DMS 273 (cell line): ENCODE results near the gene SLC39A11.
A peak's percentile ranks its signal among the peaks of the same experiment; 100 is the strongest.
"Not testable (repeated sequence)": the region's sequence is repeated elsewhere in the genome, so short reads cannot be mapped to it uniquely, and the experiment has no call there.

ENCODE experiments used
- DNase-seq: peaks from one replicate; lab custom pipeline; 2025; ENCODE audit not compliant: unreplicated experiment; lab: John Stamatoyannopoulos, UW

Gene SLC39A11

DNA sequence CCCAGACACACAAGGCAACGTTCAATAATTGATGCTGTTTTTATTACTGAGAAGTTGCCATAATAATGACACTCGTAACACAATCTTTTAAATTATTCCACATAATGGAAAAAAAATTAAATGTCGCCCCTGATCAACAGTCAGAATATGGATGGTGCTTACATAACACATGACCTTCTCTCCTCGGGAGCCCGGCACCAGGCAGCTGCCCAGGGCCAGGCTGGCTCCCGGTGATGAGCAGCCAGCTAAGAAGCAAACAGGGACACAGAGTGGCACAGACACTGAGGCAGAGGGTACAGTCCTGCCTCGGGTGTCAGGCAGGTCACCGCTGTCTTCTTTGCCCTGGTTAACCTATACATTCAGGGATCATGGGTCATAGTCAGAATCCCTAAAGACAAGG, 137.9 kb downstream of the SLC39A11 start:
- no peak for DNase-seq

DNA sequence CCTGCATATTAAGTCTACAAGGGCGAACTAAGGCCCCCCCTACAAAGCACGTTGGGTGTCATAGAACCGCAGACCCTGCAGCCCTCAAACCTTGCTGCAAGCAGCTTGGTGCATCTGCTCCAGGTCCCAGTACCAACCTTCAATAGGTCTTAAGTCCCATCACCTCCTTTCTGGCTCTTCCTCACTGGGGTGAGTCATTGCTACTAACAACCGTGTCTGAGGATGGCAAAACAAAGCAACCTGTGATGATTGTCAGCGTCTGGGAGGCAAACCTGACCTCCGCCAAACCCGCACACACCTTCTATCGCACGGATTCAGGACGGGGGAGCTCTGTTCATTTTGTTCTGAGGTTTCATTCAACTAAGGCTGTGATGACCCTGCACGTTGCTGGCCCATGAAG, 138.9 kb downstream of the SLC39A11 start:
- DNase-seq, result no peak

DNA sequence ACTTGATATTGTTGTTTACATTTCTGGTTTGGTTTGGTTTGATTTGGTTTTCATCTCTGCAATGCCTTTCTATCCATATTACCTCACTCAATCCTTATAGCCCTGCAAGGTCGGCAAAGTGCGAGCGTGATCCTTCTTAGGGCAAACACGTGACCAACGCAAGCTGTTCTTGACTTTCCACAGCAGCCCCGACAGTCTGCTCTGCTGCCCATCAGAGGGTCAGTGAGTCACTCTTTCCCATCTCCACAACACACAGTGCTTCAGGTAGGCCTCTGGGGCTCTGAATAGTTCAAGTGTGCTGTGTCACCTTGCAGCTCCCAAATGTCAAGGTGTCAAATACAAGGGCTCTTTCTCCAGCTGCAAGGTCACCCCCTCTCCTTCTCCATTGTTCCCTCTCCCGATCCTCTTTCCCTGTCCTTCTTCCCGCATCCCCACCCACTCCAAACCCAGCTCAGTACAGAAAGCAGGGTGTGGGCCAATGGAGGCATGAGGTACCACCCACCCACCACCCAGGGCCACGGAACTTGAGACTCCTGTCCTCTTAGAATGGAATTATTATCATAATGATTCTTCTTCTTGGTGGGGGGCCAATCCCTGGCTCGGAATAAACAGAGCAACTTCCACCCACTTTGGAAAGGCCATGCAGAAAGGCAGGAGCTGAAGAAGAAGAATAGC, 139.7 kb downstream of the SLC39A11 start:
- DNase-seq, result peak; percentile 78

GRCh38 chr17:72952220-72952619, 140.3 kb downstream of the SLC39A11 start:
- peak; percentile 88 for DNase-seq

DNA sequence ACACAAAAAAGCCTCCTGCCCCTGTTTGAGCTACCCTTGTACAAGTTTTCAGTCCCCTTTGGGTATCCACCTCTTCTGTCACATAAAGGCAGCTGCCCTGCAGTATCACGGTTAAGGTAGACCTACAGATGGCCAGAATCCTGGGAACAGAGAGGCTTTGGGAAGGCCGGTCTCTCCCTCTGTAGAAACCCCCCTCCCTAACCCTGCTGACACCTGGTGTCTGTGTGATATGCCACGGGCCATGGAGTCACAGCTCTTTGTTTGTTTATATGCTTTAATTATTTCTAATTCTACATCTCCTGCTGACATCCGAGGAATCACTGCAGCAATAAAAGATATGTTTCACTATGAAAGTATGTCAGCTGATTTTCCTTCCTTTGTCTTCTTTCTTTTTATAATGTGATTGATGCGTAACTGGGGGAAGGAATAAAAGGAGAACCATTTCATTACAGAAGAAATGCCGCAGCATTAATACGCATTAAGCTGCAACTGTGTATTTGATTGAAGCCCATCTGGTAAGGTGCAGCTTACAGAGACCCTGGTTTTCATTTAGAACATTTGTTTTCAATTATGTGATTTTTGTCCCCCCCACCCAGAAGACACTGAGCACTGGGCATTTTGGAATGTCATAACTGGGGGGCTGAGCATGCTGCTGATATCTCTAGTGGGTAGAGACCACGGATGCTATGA, 142.1 kb downstream of the SLC39A11 start:
- DNase-seq, result peak; percentile 66

GRCh38 chr17:72948115-72948514, 144.4 kb downstream of the SLC39A11 start:
- no peak for DNase-seq

DNA sequence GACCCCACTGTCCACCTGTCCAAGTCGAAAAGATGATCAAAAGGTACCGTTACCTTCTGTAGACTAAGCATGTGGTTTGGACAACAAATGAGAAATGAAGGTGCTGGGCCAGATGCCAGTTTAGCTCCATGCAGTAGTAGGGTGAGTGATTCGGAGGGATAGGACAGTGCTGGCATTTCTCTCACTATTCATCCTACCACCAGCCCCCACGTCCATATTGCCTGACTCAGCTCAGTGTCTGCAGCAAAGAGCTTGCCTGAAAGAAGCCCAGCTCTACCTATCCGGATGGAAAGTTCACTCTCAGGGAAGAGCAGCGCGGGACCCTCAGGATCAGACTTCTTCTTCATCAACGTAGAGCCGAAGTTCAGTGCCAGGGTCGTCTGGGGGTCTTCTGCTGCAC, 145.0 kb downstream of the SLC39A11 start:
- DNase-seq, result no peak

- no peak for DNase-seq
Measured at GRCh38 chr17:72946696-72947095, 145.8 kb downstream of the SLC39A11 start.

GRCh38 chr17:72946156-72946555, 146.3 kb downstream of the SLC39A11 start:
- DNase-seq, result no peak

DNA sequence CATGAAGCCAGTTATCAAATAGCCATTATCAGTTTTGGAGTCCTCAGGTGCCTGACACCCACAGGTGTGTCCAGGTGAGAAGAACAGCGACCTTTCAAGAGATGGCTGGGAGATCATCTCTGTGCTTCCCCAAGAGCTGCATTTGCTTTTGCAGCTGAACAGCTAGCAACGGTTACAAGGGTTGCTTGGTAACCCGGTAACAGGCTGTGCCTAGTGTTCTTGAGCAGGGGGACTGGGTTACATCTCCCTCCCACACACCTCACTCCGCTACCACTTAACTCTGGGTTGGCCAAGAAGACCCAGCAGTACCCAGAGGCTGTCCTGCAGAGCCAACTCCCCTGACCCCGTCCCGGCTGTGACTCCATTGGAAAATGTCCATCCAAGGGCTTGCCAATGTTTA, 147.0 kb downstream of the SLC39A11 start:
- DNase-seq, result no peak

GRCh38 chr17:72943826-72944689, 148.4 kb downstream of the SLC39A11 start:
- peak; percentile 45 for DNase-seq

DNA sequence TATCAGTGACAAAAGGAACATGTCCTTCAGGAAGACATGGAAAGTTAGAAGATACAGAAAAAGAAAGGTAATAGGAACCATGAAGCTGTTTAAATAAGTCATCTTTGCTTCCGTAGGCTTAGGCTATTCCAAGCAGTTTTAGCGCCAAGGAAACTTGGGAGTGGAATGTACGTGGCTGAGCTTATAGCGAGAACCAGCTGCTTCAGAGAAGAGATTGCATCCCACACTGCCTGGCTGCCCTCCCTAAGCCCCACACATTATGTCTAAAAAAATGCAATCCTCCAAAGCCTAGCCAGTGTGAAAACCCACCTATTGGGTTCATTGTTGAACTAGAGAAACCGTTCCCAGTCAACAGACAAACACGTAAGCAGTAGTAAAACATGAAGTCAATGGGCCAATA, 149.9 kb downstream of the SLC39A11 start:
- DNase-seq, result no peak

DNA sequence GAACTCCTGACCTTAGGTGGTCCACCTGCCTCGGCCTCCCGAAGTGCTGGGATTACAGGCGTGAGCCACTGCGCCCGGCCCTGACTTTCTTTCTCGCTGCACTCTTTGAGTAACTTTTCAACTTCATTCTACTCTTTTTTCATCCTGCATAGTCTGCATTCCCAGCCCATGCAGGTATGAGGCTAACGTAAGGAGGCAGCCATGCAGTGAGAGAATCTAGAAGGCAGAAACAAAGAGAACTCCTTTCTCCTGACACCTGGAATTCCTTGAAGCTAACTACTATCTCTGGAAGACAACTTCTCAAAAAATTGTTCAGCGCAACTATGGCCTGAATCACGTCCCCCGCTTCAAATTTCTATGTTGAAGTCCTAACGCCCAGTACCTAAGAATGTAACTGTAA, 152.0 kb downstream of the SLC39A11 start:
- DNase-seq, result no peak

DNA sequence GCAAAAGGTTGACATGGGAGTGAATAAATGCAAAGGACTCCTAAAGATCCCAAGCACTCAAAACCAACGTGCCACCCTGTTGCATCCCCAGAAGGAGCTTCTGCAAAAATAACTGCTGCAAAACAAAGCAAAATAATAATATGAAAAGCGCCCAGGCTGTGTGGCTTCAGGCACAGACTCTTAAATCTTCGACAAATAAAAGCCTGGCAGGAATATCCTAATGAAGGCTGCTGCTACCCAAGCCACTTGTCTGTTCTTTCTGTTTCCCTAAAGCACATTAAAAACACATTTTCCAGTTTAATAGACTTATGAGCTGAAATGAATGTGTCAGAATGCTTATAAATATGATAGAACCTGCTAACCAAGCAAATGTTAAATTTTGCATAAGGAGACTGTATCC, 154.0 kb downstream of the SLC39A11 start:
- no peak for DNase-seq

GRCh38 chr17:72937707-72938106, 154.8 kb downstream of the SLC39A11 start:
- DNase-seq, result no peak

GRCh38 chr17:72937254-72937653, 155.2 kb downstream of the SLC39A11 start:
- not testable (repeated sequence) for DNase-seq

DNA sequence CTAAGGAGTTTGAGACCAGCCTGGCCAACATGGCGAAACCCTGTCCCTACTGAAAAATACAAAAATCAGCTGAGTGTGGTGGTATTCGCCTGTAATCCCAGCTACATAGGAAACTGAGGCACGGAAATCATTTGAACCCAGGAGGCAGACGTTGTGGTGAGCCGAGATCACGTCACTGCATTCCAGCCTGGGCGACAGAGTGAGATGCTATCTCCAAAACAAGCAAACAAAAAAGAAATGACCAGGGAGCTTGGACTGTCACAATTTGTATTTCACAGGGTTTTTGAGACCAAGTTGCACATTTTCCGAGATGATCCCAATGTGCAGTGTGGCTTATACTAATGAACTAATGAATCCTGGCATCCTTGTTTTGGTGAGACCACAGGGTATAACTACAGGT, 156.5 kb downstream of the SLC39A11 start:
- DNase-seq, result no peak

DNA sequence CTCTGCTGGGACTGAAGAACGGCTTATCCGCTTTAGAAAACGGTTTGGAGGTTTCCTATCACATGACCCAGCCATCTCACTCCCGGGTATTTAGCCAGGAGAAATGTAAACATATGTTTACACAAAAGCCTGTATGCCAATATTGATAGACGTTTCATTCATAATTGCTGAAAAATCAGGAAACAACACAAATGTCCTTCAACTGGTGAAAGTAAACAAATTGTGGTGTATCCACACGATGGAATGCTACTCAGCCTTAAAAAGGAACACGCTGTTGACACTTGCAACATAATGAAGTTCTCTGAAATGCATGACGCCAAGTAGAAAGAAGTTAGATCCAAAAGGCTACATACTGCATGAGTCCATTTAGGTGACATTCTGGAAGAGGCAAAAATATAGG, 157.6 kb downstream of the SLC39A11 start:
- no peak for DNase-seq

GRCh38 chr17:72931635-72932034, 160.9 kb downstream of the SLC39A11 start:
- DNase-seq, result no peak

GRCh38 chr17:72931163-72931562, 161.3 kb downstream of the SLC39A11 start:
- DNase-seq, result peak; percentile 21

DNA sequence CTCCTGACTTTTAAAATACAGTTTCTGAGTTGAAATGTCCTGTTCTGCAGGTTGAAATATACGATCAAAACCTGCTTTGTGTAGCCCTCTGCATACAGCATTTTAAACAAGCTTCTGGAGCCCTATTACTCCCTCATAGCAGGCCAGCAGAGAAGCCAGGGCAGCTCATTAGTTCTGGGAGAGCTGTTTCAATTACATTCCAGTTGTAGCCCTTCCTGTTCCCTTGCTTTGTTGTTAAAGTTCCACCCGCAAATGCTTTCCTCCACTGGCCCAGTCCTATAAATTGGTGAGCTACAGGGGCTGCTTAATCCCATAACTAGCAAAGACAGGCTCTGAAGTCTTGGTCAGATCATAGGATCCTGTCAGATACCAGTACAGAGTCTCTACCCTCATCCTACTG, 162.5 kb downstream of the SLC39A11 start:
- no peak for DNase-seq
